Left lobe of liver (tissue), 2 donors: ENCODE measurements around the gene ZNF561. TPM values are rescaled to one million over a fixed set of nuclear protein-coding genes. Genes with fewer than 3 reads are reported as not detected.
"Not testable (repeated sequence)": the region's sequence is repeated elsewhere in the genome, so short reads cannot be mapped to it uniquely, and the experiment has no call there.

Experiments used
- ATAC-seq: fragments of 200-7000 bp; cut with Tn5 transposase; one replicate; pipeline ENCODE4 v1.9.1; 2020; ENCODE audit warnings: mild to moderate bottlenecking, moderate library complexity
- DNase-seq: peaks from one replicate; pipeline ENCODE4 v3.0.0-alpha.2; 2020; ENCODE audit warnings: low spot score
- total RNA-seq: library from RNA; stranded (reverse); gene quantifications from one replicate; pipeline ENCODE4 v1.2.1, GENCODE V29; 2021
- donor health status: DM: no; HTN: no; CAD: no; lungs with moderate emphysema.
- donor health status: DM: no; HTN: yes; CAD: no.

Gene ZNF561
- total RNA-seq, 1 donor from 2014 or later, result 11.5 TPM

DNA sequence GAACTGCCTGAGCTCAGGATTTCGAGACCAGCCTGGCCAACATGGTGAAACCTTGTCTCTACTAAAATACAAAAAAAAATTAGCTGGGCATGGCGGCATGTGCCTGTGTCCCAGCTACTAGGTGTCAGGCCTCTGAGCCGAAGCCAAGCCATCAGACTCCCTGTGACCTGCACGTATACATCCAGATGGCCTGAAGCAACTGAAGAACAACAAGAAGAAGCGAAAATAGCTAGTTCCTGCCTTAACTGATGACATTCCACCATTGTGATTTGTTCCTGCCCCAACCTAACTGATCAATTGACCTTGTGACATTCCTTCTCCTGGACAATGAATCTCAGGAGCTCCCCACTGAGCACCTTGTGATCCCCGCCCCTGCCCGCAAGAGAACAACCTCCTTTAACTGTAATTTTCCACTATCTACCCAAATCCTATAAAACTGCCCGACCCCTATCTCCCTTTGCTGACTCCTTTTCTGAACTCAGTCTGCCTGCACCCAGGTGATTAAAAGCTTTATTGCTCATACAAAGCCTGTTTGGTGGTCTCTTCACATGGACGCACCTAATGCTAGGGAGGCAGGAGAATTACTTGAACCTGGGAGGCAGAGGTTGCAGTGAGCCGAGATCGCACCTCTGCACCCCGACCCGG is 38.8 kb downstream of the ZNF561 start:
- not testable (repeated sequence) for ATAC-seq, DNase-seq

DNA sequence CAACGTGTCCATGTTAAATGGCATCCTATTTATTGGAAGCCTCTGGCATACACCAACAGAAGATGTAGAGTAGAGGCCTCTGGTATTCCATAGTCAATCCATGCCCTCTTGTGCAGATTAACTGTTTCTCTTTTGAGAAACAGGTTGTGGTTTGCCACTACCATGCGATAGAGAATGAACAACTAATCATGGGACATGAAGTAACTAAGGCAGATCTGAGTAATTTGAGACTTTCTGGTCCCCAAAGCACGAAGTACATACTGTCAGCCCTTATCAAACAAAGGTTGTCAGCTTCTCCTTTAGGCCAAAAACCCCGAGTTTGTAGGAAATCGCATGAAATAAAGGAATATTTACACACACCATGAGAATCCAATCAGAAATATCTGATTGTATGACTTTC is 40.3 kb downstream of the ZNF561 start:
- no peak for ATAC-seq
- DNase-seq, result no peak

DNA sequence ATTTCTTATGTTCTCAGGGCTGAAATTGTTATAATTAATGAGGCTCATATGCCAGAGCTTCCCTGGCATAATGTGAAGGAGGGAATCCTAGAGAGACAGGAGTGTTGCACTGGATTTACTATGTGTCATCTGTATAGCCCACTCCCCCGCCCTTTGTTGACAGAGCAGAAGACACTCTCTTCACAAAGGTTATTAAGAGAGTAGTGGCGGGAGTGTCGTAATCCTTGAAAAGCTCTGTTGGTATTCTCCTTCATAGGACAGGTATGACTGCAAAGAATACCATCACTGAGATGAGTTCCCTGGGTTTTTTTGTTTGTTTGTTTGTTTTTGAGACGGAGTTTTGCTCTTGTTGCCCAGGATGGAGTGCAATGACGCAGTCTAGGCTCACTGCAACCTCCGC is 50.8 kb downstream of the ZNF561 start:
- ATAC-seq (no peak), DNase-seq (no peak)

DNA sequence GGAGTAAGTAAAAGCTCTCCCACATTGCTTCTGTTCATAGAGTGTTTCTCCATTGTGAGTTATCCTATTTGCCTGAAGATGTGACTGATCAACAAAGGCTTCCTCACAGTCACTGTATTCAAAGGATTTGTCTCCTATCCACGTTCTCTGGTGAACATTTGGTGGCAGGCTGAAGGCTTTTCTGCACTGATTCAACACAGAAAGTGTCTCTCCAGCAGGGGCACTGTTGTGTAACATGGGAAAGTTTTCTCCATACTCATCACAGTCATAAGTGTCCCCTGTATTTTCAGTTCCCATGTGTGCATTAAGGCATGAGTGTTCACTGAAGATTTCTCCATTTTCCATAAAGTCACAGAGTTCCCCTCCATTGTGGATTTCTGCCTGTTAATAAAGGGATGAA is 54.3 kb downstream of the ZNF561 start:
- ATAC-seq (no peak), DNase-seq (no peak)

DNA sequence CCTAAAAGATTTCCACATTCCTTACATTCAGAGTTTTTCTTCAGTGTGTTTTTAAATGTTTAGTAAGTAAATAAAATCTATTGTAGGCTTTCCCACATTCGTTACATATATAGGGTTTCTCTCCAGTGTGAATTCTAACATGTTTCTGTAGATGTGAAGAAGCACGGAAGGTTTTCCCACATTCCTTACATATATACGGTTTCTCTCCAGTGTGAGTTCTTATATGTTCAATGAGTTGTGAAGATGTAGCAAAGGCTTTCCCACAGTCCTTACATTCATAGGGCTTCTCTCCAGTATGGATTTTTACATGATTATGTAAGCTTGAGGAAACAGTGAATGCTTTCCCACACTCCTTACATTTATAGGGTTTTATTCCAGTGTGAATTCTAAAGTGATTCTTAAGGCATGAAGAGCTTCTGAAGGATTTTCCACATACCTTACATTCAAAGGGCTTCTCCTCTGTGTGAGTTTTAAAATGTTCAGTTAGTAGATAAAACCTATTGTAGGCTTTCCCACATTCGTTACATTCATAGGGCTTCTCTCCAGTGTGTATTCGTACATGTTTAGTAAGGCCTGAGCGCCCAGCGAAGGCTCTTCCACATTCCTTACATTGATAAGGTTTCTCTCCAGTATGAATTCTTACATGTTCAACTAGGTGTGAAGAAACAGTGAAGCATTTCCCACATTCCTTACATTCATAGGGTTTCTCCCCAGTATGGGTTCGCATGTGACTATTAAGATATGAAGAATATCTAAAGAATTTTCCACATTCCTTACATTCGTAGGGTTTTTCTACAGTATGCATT is 54.9 kb downstream of the ZNF561 start:
- ATAC-seq (no peak), DNase-seq (no peak)

Other genes with a start within 250 kb of the ZNF561 start
- gene ZNF266, start 185.7 kb downstream of the ZNF561 start, total RNA-seq, result 6.4 TPM
- not detected for gene ZNF560, start 122.6 kb downstream of the ZNF561 start, total RNA-seq
- 2.9 TPM for gene ZNF426, start 82.6 kb downstream of the ZNF561 start, total RNA-seq
- 9.5 TPM for gene ZNF121, start 36.7 kb downstream of the ZNF561 start, total RNA-seq
- 10.1 TPM for gene ZNF562, start 53.9 kb upstream of the ZNF561 start, total RNA-seq
- gene ZNF846, start 147.5 kb upstream of the ZNF561 start, total RNA-seq, result 6.3 TPM
- 12.1 TPM for gene FBXL12, start 197.8 kb upstream of the ZNF561 start, total RNA-seq
- gene UBL5, start 206.7 kb upstream of the ZNF561 start, total RNA-seq, result 151 TPM
- gene PIN1, start 214.1 kb upstream of the ZNF561 start, total RNA-seq, result 31.6 TPM